Endodermal cell (in vitro differentiated cells): Measurements from ENCODE around the gene USP4. TPM values are rescaled to one million over a fixed set of nuclear protein-coding genes. Genes with fewer than 3 reads are reported as not detected.

Experiments
- DNase-seq: peaks from one replicate; pipeline ENCODE4 v3.0.0-alpha.2; 2017
- H3K27ac ChIP-seq: 2 replicates; pipeline ENCODE4 v1.5.1; 2013; ENCODE audit warnings: mild to moderate bottlenecking, low read depth, low read length, moderate library complexity
- H3K27me3 ChIP-seq: 2 replicates; pipeline ENCODE4 v1.6.1; 2013; ENCODE audit warnings: mild to moderate bottlenecking, low read length, moderate library complexity; ENCODE audit not compliant: insufficient read depth, control insufficient read depth, poor library complexity, severe bottlenecking
- H3K36me3 ChIP-seq: 2 replicates; pipeline ENCODE4 v1.7.0; 2013; ENCODE audit warnings: mild to moderate bottlenecking, low read length, moderate library complexity; ENCODE audit not compliant: control insufficient read depth, insufficient read depth
- H3K4me1 ChIP-seq: one replicate; pipeline ENCODE4 v1.7.0; 2013; ENCODE audit warnings: low read length; ENCODE audit not compliant: control insufficient read depth, insufficient read depth
- H3K4me3 ChIP-seq: 2 replicates; pipeline ENCODE4 v1.5.1; 2013; ENCODE audit warnings: mild to moderate bottlenecking, low read length, moderate library complexity
- H3K9ac ChIP-seq: 2 replicates; pipeline ENCODE4 v1.6.1; 2013; ENCODE audit warnings: mild to moderate bottlenecking, low read length, moderate library complexity; ENCODE audit not compliant: poor library complexity, severe bottlenecking; ENCODE audit errors: extremely low read depth
- H3K9me3 ChIP-seq: 2 replicates; pipeline ENCODE4 v1.6.1; 2013; ENCODE audit warnings: mild to moderate bottlenecking, low read length, moderate library complexity; ENCODE audit not compliant: control insufficient read depth
- H3K27ac Mint-ChIP-seq: 2 replicates; pipeline ENCODE4 v1.8.0; 2020; ENCODE audit warnings: mixed read lengths
- H3K27me3 Mint-ChIP-seq: 2 replicates; pipeline ENCODE4 v1.8.0; 2021; ENCODE audit warnings: mild to moderate bottlenecking, mixed read lengths; ENCODE audit not compliant: insufficient read depth
- H3K36me3 Mint-ChIP-seq: 2 replicates; pipeline ENCODE4 v1.8.0; 2020; ENCODE audit warnings: low read depth, mixed read lengths
- H3K4me1 Mint-ChIP-seq: 2 replicates; pipeline ENCODE4 v1.8.0; 2020; ENCODE audit warnings: mixed read lengths
- H3K4me3 Mint-ChIP-seq: 2 replicates; pipeline ENCODE4 v1.8.0; 2020; ENCODE audit warnings: mild to moderate bottlenecking, moderate library complexity, mixed read lengths
- H3K9me3 Mint-ChIP-seq: 2 replicates; pipeline ENCODE4 v1.8.0; 2020; ENCODE audit warnings: mild to moderate bottlenecking, mixed read lengths
- CTCF ChIP-seq: fragments of 200-600 bp; sonication (generic); conservative IDR thresholded peaks from 2 replicates; pipeline ENCODE4 v1.5.0; 2021; ENCODE audit warnings: antibody characterized with exemption, mild to moderate bottlenecking
- WGBS, 2 experiments: methylation state at CpG; one replicate each; pipeline versions ENCODE4 v1.1.5 to v1.1.7; 2013; ENCODE audit warnings: missing lambda C conversion rate in 2 of 2, mixed read lengths in 1 of 2; ENCODE audit not compliant: insufficient coverage in 1 of 2, insufficient read length in 1 of 2; 5-methylcytosine and 5-hydroxymethylcytosine counted together
- total RNA-seq, 2 donors: library from RNA; stranded (reverse); fragmentation: NEBNext Ultra II Directional in 1 of 2; extraction: Animal tissue kit (Norgen Biotek cat#: 25700) in 1 of 2; gene quantifications; 2 replicates in 1 of 2; 3 replicates in 1 of 2; pipeline ENCODE4 v1.2.1, GENCODE V29; 2021

The USP4 gene
- total RNA-seq, 2 donors from 2014 or later = 48.3 to 48.9 TPM

- H3K4me3 Mint-ChIP-seq = no peak overlapping the region
- Histone ChIP-seq H3K9me3 (no peaks in the 10 kb centered on the region), H3K9ac (no peak overlapping the region), H3K36me3 (no peaks in the 10 kb centered on the region), H3K4me1 (peaks cover 5% of the 10 kb centered on the region), H3K27ac (no peak overlapping the region), H3K27me3 (no peaks in the 10 kb centered on the region), H3K4me3 (no peak overlapping the region)
- H3K36me3 Mint-ChIP-seq = no peaks in the 10 kb centered on the region
- H3K27ac Mint-ChIP-seq = no peak overlapping the region
- no peaks in the 10 kb centered on the region for H3K9me3 Mint-ChIP-seq
- WGBS, 2 experiments = 88 to 93% methylated on average over 6 of the region's 6 CpGs
- DNase-seq = no peak
- no peak for TF ChIP-seq CTCF
- H3K27me3 Mint-ChIP-seq = no peaks in the 10 kb centered on the region
- H3K4me1 Mint-ChIP-seq = peaks cover 3% of the 10 kb centered on the region
Observed at GRCh38 chr3:49346797-49347251, 7.0 kb upstream of the USP4 start.

- Histone ChIP-seq H3K4me3 (no peak overlapping the region), H3K36me3 (no peaks in the 10 kb centered on the region), H3K27me3 (no peaks in the 10 kb centered on the region), H3K9me3 (no peaks in the 10 kb centered on the region), H3K4me1 (no peaks in the 10 kb centered on the region), H3K9ac (no peak overlapping the region), H3K27ac (no peak overlapping the region)
- TF ChIP-seq CTCF = no peak
- H3K4me3 Mint-ChIP-seq = no peak overlapping the region
- 90 to 97% methylated on average over 3 of the region's 3 CpGs for WGBS, 2 experiments
- DNase-seq = no peak
- no peaks in the 10 kb centered on the region for H3K27me3 Mint-ChIP-seq
- no peak overlapping the region for H3K27ac Mint-ChIP-seq
- H3K4me1 Mint-ChIP-seq = peaks cover 14% of the 10 kb centered on the region
- H3K36me3 Mint-ChIP-seq = peaks cover under 1% of the 10 kb centered on the region
- H3K9me3 Mint-ChIP-seq = no peaks in the 10 kb centered on the region
Observed at GRCh38 chr3:49343163-49343562, 3.3 kb upstream of the USP4 start.

- H3K9me3 Mint-ChIP-seq = no peaks in the 10 kb centered on the region
- 96 to 100% methylated on average over 2 to 6 of the region's 6 CpGs for WGBS, 2 experiments
- H3K27ac Mint-ChIP-seq = no peak overlapping the region
Observed at GRCh38 chr3:49341996-49342395, 2.1 kb upstream of the USP4 start.

More at GRCh38 chr3:49341996-49342395, 2.1 kb upstream of the USP4 start:
- Histone ChIP-seq H3K27me3 (no peaks in the 10 kb centered on the region), H3K9me3 (no peaks in the 10 kb centered on the region), H3K36me3 (peaks cover 4% of the 10 kb centered on the region), H3K4me1 (no peaks in the 10 kb centered on the region), H3K4me3 (no peak overlapping the region), H3K27ac (no peak overlapping the region), H3K9ac (no peak overlapping the region)
- TF ChIP-seq CTCF = no peak
- Mint-ChIP-seq H3K36me3 (peaks cover 4% of the 10 kb centered on the region), H3K4me3 (no peak overlapping the region), H3K27me3 (no peaks in the 10 kb centered on the region), H3K4me1 (peaks cover 14% of the 10 kb centered on the region)
- no peak for DNase-seq
